SK-N-SH treated with all-trans-retinoic acid at 6 μM for 48 hours (cell line): ENCODE results near the gene MINK1.

Experiments
- BACH2 ChIP-seq: fragments of 250-450 bp; sonication (Bioruptor Pico); IDR thresholded peaks from 2 replicates; pipeline ENCODE4 v1.9.0; 2021; ENCODE audit warnings: mild to moderate bottlenecking, borderline replicate concordance
- ESRRG ChIP-seq: fragments of 250-450 bp; sonication (Bioruptor Pico); IDR thresholded peaks from 2 replicates; pipeline ENCODE4 v1.6.1; 2021; ENCODE audit warnings: mild to moderate bottlenecking
- ISL1 ChIP-seq: fragments of 250-450 bp; sonication (Bioruptor Pico); IDR thresholded peaks from 2 replicates; pipeline ENCODE4 v2.1.2; 2022; ENCODE audit warnings: mild to moderate bottlenecking, moderate library complexity
- OSR1 ChIP-seq: fragments of 250-450 bp; sonication (Bioruptor Pico); IDR thresholded peaks from 2 replicates; pipeline ENCODE4 v1.8.0; 2022; ENCODE audit warnings: moderate library complexity, mild to moderate bottlenecking, inconsistent platforms
- RARB ChIP-seq: fragments of 250-450 bp; sonication (Bioruptor Pico); IDR thresholded peaks from 2 replicates; pipeline ENCODE4 v1.8.0; 2021; ENCODE audit warnings: mild to moderate bottlenecking, moderate library complexity
- TCF4 ChIP-seq: fragments of 250-450 bp; sonication (Bioruptor Pico); IDR thresholded peaks from 2 replicates; pipeline ENCODE4 v1.8.0; 2021; ENCODE audit warnings: mild to moderate bottlenecking, moderate library complexity, borderline replicate concordance
- TOX ChIP-seq: fragments of 250-450 bp; sonication (Bioruptor Pico); IDR thresholded peaks from 2 replicates; pipeline ENCODE4 v1.8.0; 2021; ENCODE audit warnings: mild to moderate bottlenecking, moderate library complexity, borderline replicate concordance
- ZC3H10 ChIP-seq: fragments of 250-450 bp; sonication (Bioruptor Pico); IDR thresholded peaks from 2 replicates; pipeline ENCODE4 v1.5.1; 2021; ENCODE audit warnings: mild to moderate bottlenecking, moderate library complexity
- ZFP30 ChIP-seq: fragments of 450-650 bp; formaldehyde crosslinking; IDR thresholded peaks from 2 replicates; pipeline ENCODE4 v1.5.0; 2022; ENCODE audit warnings: mild to moderate bottlenecking, moderate library complexity
- ZNF8 ChIP-seq: fragments of 450-650 bp; formaldehyde crosslinking; IDR thresholded peaks from 2 replicates; pipeline ENCODE4 v1.5.0; 2020; ENCODE audit warnings: mild to moderate bottlenecking, moderate library complexity
- TF ChIP-seq, protein P1 (sequence below): fragments of 250-450 bp; sonication (Bioruptor Pico); IDR thresholded peaks from 2 replicates; pipeline ENCODE4 v1.5.1; 2020; ENCODE audit warnings: low read depth, mild to moderate bottlenecking, moderate library complexity
- TF ChIP-seq, protein P2 (sequence below): fragments of 250-450 bp; sonication (Bioruptor Pico); IDR thresholded peaks from 2 replicates; pipeline ENCODE4 v1.8.0; 2020; ENCODE audit warnings: mild to moderate bottlenecking, moderate library complexity, borderline replicate concordance

DNA sequence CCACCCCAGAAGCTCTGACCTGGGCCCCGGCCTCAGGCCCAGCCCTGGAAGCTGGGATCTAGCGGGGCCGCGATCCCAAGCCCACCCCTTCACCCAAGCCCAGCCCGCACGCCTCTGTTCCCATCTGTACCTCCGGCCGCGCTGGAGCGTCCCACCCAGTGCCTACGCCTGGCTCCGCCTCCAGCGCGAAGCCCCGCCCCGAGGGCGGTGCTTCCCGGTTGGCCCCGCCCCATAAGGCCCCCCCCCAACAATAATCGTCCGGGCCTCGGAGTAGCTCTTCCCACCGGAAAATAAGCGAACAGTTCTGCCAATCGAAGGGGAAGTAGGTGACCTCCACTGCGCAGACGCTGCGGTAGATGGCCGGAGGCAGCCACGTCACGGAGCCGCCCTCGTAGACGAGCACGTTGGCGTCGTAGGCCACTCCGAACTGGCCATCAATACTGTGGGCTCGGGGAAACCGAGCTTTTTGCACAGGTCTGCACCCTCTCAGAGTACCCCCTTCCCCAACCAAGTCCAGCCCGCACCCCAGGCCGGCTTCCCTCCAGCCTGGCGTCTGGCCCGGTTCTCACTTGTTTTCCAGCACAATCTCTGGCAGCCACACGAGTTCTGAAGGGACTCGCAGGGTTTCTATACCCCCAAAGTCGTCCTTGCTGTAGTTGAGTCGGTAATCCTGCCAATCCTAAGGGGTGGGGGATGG, 68.7 kb downstream of the MINK1 start:
- TF ChIP-seq RARB (CRISPR knock-in tag) (no peak), TOX (CRISPR knock-in tag) (no peak), BACH2 (CRISPR knock-in tag) (no peak), ZFP30 (no peak), ESRRG (CRISPR knock-in tag) (no peak), OSR1 (CRISPR knock-in tag) (no peak), ZNF8 (CRISPR knock-in tag) (no peak), ISL1 (no peak), ZC3H10 (CRISPR knock-in tag) (no peak), TCF4 (CRISPR knock-in tag) (no peak)
- TF ChIP-seq, protein P1, sequence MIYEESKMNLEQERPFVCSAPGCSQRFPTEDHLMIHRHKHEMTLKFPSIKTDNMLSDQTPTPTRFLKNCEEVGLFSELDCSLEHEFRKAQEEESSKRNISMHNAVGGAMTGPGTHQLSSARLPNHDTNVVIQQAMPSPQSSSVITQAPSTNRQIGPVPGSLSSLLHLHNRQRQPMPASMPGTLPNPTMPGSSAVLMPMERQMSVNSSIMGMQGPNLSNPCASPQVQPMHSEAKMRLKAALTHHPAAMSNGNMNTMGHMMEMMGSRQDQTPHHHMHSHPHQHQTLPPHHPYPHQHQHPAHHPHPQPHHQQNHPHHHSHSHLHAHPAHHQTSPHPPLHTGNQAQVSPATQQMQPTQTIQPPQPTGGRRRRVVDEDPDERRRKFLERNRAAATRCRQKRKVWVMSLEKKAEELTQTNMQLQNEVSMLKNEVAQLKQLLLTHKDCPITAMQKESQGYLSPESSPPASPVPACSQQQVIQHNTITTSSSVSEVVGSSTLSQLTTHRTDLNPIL (CRISPR knock-in tag), result no peak
- TF ChIP-seq, protein P2, sequence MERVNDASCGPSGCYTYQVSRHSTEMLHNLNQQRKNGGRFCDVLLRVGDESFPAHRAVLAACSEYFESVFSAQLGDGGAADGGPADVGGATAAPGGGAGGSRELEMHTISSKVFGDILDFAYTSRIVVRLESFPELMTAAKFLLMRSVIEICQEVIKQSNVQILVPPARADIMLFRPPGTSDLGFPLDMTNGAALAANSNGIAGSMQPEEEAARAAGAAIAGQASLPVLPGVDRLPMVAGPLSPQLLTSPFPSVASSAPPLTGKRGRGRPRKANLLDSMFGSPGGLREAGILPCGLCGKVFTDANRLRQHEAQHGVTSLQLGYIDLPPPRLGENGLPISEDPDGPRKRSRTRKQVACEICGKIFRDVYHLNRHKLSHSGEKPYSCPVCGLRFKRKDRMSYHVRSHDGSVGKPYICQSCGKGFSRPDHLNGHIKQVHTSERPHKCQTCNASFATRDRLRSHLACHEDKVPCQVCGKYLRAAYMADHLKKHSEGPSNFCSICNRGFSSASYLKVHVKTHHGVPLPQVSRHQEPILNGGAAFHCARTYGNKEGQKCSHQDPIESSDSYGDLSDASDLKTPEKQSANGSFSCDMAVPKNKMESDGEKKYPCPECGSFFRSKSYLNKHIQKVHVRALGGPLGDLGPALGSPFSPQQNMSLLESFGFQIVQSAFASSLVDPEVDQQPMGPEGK (CRISPR knock-in tag), result no peak
